H1 (cell line): ENCODE measurements around the gene TXN2. TPM values are rescaled to one million over a fixed set of nuclear protein-coding genes. Genes with fewer than 3 reads are reported as not detected.
A peak's percentile ranks its signal among the peaks of the same experiment; 100 is the strongest.

Source experiments
- ASH2L ChIP-seq: fragments of 200-600, 300-600 bp; sonication (generic); IDR thresholded peaks from one replicate; pipeline ENCODE4 v1.7.1; 2017; ENCODE audit warnings: low read length
- CHD7 ChIP-seq: fragments of 300-600 bp; sonication (generic); IDR thresholded peaks from 2 replicates; pipeline ENCODE4 v1.7.1; 2012; ENCODE audit warnings: low read length, moderate library complexity, mild to moderate bottlenecking, inconsistent platforms; ENCODE audit not compliant: insufficient replicate concordance
- CREB1 ChIP-seq: IDR thresholded peaks from 2 replicates; pipeline ENCODE4 v1.6.1; 2012; ENCODE audit warnings: inconsistent platforms
- JUND ChIP-seq: IDR thresholded peaks from 2 replicates; pipeline ENCODE4 v1.6.1; 2011; ENCODE audit warnings: mild to moderate bottlenecking, improper control_type of control experiment, low read length
- POU5F1 ChIP-seq: IDR thresholded peaks from 2 replicates; pipeline ENCODE4 v1.6.1; 2011; ENCODE audit warnings: low read depth, mild to moderate bottlenecking, low read length, moderate library complexity
- SUZ12 ChIP-seq: fragments of 200-600 bp; sonication (generic); IDR thresholded peaks from 2 replicates; pipeline ENCODE4 v1.6.1; 2012; ENCODE audit warnings: mild to moderate bottlenecking, inconsistent platforms, low read length, moderate library complexity, mixed read lengths
- TAF7 ChIP-seq: optimal IDR thresholded peaks from 2 replicates; pipeline ENCODE3; 2011; ENCODE audit warnings: low read depth, mild to moderate bottlenecking, inconsistent platforms, low read length, moderate library complexity, borderline replicate concordance
- polyA plus RNA-seq, 7 experiments: library from polyadenylated mRNA; depleted of rRNA in 3 of 7; stranded (reverse) in 5 of 7; unstranded in 2 of 7; fragments of >200 nt in 5 of 7; fragments of 200-250 nt in 2 of 7; gene quantifications; 1 replicate in 5 of 7; 2 replicates in 1 of 7; 4 replicates in 1 of 7; pipeline versions ENCODE4 v1.2.1 to v1.2.3, GENCODE V29; 2011 to 2013; ENCODE audit warnings: missing spikeins in 2 of 7, mixed read lengths in 2 of 7
- total RNA-seq: library from RNA; stranded (reverse); fragmentation: NEBNext Ultra II Directional; extraction: Animal tissue kit (Norgen Biotek cat#: 25700); gene quantifications from 2 replicates; pipeline ENCODE4 v1.2.1, GENCODE V29; 2021

Gene TXN2
- total and polyA plus RNA-seq, 2 of the 8 experiments (the other 6 are each of a cell fraction or from before 2014, with no cell fraction given): 47.5 to 116 TPM

DNA sequence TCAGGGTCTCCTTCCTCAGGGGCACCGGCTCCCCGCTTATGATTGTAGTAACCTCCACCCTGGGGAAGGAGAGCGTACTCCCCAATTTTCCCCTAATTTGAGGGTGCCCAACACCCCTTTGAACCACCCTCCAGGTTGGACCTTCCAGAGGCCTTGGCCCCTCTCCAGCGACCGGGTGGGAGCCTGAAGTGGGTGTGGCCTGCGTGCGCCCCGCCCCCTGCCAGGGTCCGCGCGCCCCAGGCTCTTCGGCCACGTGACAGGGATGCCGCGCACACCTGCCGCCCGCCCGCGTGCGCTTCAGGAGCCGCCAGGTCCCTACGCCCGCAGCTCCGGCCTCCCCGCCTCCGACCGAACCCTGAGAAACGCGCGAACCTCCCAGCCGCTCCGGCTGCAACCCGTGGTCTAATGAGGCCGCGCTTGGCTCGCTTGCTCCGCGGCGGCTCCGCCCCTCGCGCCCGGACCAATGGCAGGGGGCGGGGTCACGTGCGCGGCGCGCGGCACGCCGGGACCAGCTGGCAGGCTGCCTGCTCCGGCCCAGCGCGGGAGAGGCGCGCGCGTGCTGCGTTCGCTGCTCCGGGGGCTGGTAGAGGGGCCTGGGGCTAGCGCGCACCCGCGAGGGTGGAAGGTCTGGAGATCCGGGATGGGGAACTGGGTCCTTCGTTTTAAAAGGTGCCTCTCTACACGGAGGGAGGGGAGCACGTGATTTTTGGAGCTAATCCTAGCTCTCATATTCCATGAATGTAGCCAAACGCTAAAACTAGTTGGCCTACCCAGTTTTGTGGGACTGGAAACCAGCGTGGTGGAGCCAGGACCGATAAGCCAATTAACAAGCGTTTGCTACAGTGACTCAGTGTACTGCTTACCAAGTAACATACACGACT, 25.4 kb upstream of the TXN2 start, which contains the start of gene FOXRED2 (continued):
- TF ChIP-seq CHD7 (no peak), ASH2L (peak; percentile 34), SUZ12 (no peak), TAF7 (peak; percentile 90), CREB1 (no peak), POU5F1 (no peak), JUND (no peak)
